SK-N-SH (cell line): ENCODE data around the gene KIAA0513.

Experiments used
- CTCF ChIP-seq: fragments of 200-600 bp; sonication (generic); IDR thresholded peaks from 2 replicates; pipeline ENCODE4 v1.6.1; 2017; ENCODE audit warnings: antibody characterized with exemption, mild to moderate bottlenecking, moderate library complexity
- EP300 ChIP-seq, 2 experiments: IDR thresholded peaks; 2 replicates each; pipeline versions ENCODE4 v1.4.0 to v1.6.1; 2012; ENCODE audit warnings: borderline replicate concordance in 1 of 2, low read depth in 1 of 2, low read length in 1 of 2
- MXI1 ChIP-seq: IDR thresholded peaks from 2 replicates; pipeline ENCODE4 v1.6.1; 2012; ENCODE audit warnings: mild to moderate bottlenecking, low read depth, low read length, improper control_type of control experiment
- NRF1 ChIP-seq: IDR thresholded peaks from 2 replicates; pipeline ENCODE4 v1.6.1; 2012; ENCODE audit warnings: low read depth, mild to moderate bottlenecking, low read length
- POLR2AphosphoS5 ChIP-seq: IDR thresholded peaks from 2 replicates; pipeline ENCODE4 v1.6.1; 2012; ENCODE audit warnings: low read depth, low read length

GRCh38 chr16:85017151-85017550 lies 10.4 kb upstream of the KIAA0513 start:
- no peak for TF ChIP-seq CTCF
- no peak for TF ChIP-seq EP300 (IDR thresholded peaks at IDR 0.05; ENCODE audit: borderline replicate concordance in 1 of 2, low read depth in 1 of 2, low read length in 1 of 2)
- no peak for TF ChIP-seq NRF1
- TF ChIP-seq MXI1, result no peak
- no peak for TF ChIP-seq POLR2AphosphoS5
